Posterior cingulate gyrus (tissue), 11 donors: ENCODE results near the gene TTC31.

Experiments used
- DNase-seq, 10 donors: peaks; one replicate each; pipeline versions ENCODE4 v3.0.0 to v3.0.0-alpha.2; 2020 to 2021; ENCODE audit warnings: mixed read lengths in 3 of 10
- intact Hi-C: fragments of 100-400 bp; cut with DNase I; formaldehyde crosslinking; loops from one replicate; pipeline ENCODE4 v1.15.1; 2023

TTC31 gene

DNA sequence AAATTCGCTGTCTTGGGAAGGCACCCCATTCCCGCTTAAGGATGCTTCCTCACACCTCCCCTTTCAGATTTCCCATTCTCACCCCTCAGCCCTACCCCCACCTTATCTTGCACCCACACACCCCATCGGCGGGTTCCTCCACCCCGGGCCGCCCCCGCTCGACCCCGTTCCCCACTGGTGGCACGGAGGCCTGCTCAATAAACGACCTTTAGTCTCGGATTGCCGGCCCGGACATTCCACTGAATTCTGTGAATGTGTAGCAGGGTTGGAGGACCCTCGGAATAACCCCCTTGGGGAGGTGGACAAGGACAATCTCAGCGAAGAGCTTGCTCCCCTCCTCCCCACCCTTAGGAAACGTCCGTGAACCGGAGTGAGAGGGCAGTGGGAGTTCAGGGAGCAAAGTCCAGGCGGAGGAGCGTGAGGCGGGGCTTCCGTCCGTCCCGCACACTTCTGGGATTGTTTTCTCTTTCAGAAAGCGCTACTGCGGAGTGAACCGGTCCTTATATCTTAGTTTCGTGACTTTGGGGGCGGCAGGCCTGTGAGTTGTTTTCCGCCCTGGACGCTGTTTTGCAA is 19.4 kb downstream of the TTC31 start:
- intact Hi-C loops, result loop anchor here (5.0 kb wide), 1 partner anchor 85 kb away; no protein-coding TSS in a partner anchor
- DNase-seq, result peak in 2 of 10 donors; percentile 45 to 75

- intact Hi-C loops, result loop anchor here (5.0 kb wide), 1 partner anchor 84 kb away; no protein-coding TSS in a partner anchor
- DNase-seq, result peak in 2 of 10 donors; percentile 80 to 81
Measured at GRCh38 chr2:74502720-74503505, 20.0 kb downstream of the TTC31 start.

- DNase-seq, result peak in 2 of 10 donors; percentile 69 to 81
- intact Hi-C loops, result loop anchor here (5.0 kb wide), 1 partner anchor 84 kb away; no protein-coding TSS in a partner anchor
Measured at GRCh38 chr2:74503506-74504475, 20.9 kb downstream of the TTC31 start.

DNA sequence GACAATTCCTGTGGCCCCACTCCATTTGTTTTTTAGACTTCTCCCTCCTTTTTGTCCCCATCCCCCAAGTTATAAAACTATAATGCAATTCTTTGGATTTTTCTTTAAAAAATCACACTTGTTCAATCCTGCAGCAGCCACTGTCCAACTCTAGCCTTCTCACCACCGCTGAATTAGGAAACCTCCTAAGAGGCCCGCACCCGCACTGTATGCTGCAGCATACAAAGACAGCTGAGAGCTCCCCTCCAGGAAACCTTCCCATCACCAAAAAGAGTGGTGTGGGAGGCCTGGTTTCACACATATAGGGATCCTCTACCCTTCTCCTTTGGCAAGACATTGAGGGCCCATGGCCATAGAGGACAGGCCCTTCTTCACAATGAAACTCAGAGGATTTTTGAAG is 21.7 kb downstream of the TTC31 start:
- peak in 1 of 10 donors; percentile 7 for DNase-seq
- intact Hi-C loops, result loop anchor here (5.0 kb wide), 1 partner anchor 83 kb away; no protein-coding TSS in a partner anchor

GRCh38 chr2:74505448-74506246 is 22.8 kb downstream of the TTC31 start:
- DNase-seq, result peak in 2 of 10 donors; percentile 31 to 75
- intact Hi-C loops, result no loop called here

DNA sequence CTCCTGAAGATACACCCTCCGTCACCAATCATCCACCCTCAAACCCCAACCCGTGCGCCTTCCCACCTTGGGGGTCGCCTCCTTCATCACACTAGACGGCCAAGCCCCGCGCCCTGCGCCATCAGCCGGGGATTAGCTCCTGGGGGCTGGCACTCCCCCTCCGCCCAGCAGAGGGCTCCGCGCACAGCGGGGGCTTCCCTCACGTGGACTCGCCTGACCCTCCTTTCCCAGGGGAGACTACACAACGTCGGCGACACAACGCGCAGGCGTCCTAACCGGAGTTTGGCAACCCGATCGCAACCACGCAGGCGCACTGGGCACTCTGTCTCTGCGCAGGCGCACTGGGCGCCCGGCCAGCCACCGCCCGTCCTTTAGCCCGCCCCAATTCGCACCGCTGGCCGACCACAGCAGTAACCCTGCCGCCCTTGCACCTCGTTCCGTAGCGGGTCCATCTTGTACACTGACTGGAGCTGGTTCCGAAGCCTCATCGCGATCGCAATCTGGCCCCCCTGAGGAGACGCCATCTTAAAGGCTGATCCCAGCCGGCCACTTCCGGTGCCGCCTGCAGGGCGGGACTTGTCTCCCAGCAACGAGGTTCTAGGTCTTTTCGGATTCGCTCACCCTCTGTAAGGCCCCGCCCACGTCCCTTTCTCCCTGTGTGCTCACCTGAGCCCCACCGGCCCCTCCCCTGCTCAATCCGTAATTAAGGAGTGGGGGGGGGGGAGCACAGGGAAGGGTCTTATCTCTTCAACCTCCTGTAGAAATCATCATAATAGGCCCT is 24.5 kb downstream of the TTC31 start, which contains the start of gene PCGF1:
Gene PCGF1 (minus strand): TSS at position 551 of the 781 bp plus-strand sequence. CDS start 27 bp downstream, at position 524.
- intact Hi-C loops, result loop anchor here (1.0 kb wide), 1 partner anchor 24 kb away; the partner anchor contains the start of gene TTC31
- DNase-seq, result peak; percentile 91 to 99 (median 98)

DNA sequence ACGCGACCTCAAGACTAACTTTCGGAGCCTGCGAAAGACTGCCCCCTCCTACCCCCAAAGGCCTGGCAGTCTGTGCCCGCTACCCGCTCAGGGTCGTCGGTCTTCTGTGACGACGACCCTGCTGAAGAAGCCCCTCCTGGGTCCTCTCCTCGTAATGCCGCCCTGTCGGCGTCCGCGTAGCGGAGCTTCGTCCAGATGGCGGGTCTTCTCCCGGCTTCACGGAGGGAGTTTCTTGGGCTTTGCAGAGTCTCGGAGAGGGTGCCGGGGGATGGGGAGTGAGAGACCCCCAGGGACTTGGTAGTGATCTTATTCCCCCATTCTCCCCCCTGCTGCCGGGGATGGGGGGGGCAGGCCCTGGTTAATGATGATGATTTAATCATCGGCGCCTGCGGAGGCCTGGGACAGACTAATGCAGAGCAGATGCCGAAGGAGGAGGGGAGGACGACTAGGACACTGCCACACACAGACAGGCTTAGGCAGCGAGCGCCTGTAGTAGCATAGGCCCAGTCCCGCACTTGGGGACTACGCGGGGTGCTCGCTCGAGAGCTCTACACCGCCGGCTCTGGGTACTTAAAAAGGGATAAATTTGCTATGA is 25.1 kb downstream of the TTC31 start:
- DNase-seq, result peak in 4 of 10 donors; percentile 15 to 87 (median 66)
- intact Hi-C loops, result loop anchor here (1.0 kb wide), 2 partner anchors 21 to 25 kb away; partner anchors contain the start of genes AUP1, HTRA2 and TTC31

DNA sequence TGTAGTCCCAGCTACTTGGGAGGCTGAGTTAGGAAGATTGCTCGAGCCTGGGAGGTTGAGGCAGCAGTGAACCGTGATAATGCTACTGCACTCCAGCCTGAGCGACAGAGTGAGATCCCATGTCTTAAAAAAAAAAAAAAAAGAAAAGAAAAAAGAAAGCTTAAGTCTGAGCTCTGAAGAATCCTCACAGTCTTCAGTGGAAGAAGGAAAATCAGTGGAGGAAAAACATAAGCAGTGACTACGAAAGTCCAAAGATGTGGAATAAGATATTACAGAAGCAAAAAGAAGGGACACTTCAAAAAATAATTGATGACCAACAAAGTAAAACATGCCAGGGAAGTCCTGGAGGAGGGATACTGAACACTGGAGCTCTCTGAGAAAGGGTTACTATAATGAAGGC is 27.4 kb downstream of the TTC31 start:
- no peak for DNase-seq
- intact Hi-C loops, result no loop called here

GRCh38 chr2:74511104-74511989 is 28.5 kb downstream of the TTC31 start:
- peak in 2 of 10 donors; percentile 8 to 35 for DNase-seq
- intact Hi-C loops, result no loop called here

- peak in 2 of 10 donors; percentile 33 to 59 for DNase-seq
- intact Hi-C loops, result no loop called here
Measured at GRCh38 chr2:74512744-74513604, 30.1 kb downstream of the TTC31 start.

- DNase-seq, result peak in 1 of 10 donors; percentile 72
- intact Hi-C loops, result no loop called here
Measured at GRCh38 chr2:74513605-74514367, 30.9 kb downstream of the TTC31 start.

GRCh38 chr2:74514368-74515270 is 31.7 kb downstream of the TTC31 start, which contains the start of gene TLX2:
Gene TLX2, plus strand, starts transcription at chr2:74514450. Its CDS starts 357 bp downstream, at chr2:74514807.
- peak in 1 of 10 donors; percentile 73 for DNase-seq
- intact Hi-C loops, result no loop called here

DNA sequence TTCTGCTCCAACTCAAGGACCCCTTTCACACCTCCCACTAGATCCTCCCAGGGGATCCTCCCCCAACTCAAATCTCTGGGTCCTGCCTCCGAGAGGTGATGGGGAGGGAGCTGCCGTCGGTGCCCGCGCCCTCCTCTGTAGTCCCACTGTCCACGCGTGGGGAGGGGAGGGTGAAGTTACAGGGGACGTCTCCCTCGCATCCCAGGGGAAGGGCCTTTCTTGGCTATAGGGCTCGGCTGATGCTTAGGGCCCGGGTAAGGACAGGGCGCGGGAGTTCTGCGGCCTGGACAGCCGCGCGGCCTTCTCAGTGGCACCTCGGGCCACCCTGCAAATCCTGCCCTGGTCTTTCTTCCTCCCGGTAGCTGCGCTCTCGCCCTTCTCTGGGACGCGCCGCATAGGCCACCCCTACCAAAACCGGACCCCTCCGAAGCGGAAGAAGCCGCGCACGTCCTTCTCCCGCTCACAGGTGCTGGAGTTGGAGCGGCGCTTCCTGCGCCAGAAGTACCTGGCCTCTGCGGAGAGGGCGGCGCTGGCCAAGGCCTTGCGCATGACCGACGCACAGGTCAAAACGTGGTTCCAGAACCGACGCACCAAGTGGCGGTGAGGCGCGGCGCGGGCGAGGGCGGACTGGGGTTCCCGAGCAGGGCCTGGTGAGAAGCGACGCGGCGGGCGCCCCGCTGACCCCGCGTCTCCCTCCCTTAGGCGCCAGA is 32.5 kb downstream of the TTC31 start:
- DNase-seq, result peak in 2 of 10 donors; percentile 53 to 59
- intact Hi-C loops, result no loop called here
